Activated CD8-positive, alpha-beta memory T cell treated with anti-CD3 and anti-CD28 coated beads for 36 hours (primary cell): ENCODE data around the gene CTDNEP1. TPM values are rescaled to one million over a fixed set of nuclear protein-coding genes. Genes with fewer than 3 reads are reported as not detected.

Source experiments
- total RNA-seq, 2 experiments: library from RNA; stranded (reverse); gene quantifications; one replicate each; pipeline ENCODE4 v1.2.3, GENCODE V29; 2021

Gene CTDNEP1
- total RNA-seq, 2 experiments from 2014 or later: 202 to 207 TPM

Other genes with a start within 250 kb of the CTDNEP1 start
- 100 to 1,000 TPM; 143 to 144 TPM for gene RNASEK, start 239.1 kb downstream of the CTDNEP1 start, total RNA-seq
- 1 to 10 TPM in 1 of 2 experiments, under 1 TPM in 1; 0.86 to 1.0 TPM for gene BCL6B, start 228.7 kb downstream of the CTDNEP1 start, total RNA-seq
- gene SLC16A13, start 215.7 kb downstream of the CTDNEP1 start, total RNA-seq: 10 to 100 TPM; 10.1 to 10.5 TPM
- gene SLC16A11, start 207.6 kb downstream of the CTDNEP1 start, total RNA-seq: 1 to 10 TPM; 1.9 to 2.3 TPM
- not detected for gene CLEC10A, start 171.5 kb downstream of the CTDNEP1 start, total RNA-seq
- gene ASGR2, start 136.9 kb downstream of the CTDNEP1 start, total RNA-seq: not detected
- gene ASGR1, start 72.4 kb downstream of the CTDNEP1 start, total RNA-seq: 1 to 10 TPM in 1 of 2 experiments, under 1 TPM in 1; 0.65 to 1.3 TPM
- 1 to 10 TPM; 4.5 to 4.6 TPM for gene DLG4, start 31.9 kb downstream of the CTDNEP1 start, total RNA-seq
- 100 to 1,000 TPM; 254 to 269 TPM for gene ACADVL, start 31.8 kb downstream of the CTDNEP1 start, total RNA-seq
- 10 to 100 TPM; 64.4 to 68.9 TPM for gene DVL2, start 17.2 kb downstream of the CTDNEP1 start, total RNA-seq
- 10 to 100 TPM; 40.7 to 43.7 TPM for gene PHF23, start 12.3 kb downstream of the CTDNEP1 start, total RNA-seq
- 100 to 1,000 TPM; 131 to 135 TPM for gene GABARAP, start 9.3 kb downstream of the CTDNEP1 start, total RNA-seq
- gene ELP5, start 481 bp upstream of the CTDNEP1 start, total RNA-seq: 100 to 1,000 TPM; 107 to 110 TPM
- 1 to 10 TPM; 1.2 to 1.5 TPM for gene CLDN7, start 10.7 kb upstream of the CTDNEP1 start, total RNA-seq
- under 1 TPM; 0.11 to 0.34 TPM for gene SLC2A4, start 30.0 kb upstream of the CTDNEP1 start, total RNA-seq
- gene YBX2, start 42.9 kb upstream of the CTDNEP1 start, total RNA-seq: under 1 TPM; 0.10 to 0.55 TPM
- gene EIF5A, start 55.9 kb upstream of the CTDNEP1 start, total RNA-seq: 1,000 to 10,000 TPM; 1,619 to 1,670 TPM
- gene GPS2, start 63.6 kb upstream of the CTDNEP1 start, total RNA-seq: 10 to 100 TPM; 68.8 to 69.5 TPM
- 10 to 100 TPM; 59.2 to 59.4 TPM for gene NEURL4, start 77.6 kb upstream of the CTDNEP1 start, total RNA-seq
- 100 to 1,000 TPM; 234 to 241 TPM for gene ACAP1, start 84.8 kb upstream of the CTDNEP1 start, total RNA-seq
- 1 to 10 TPM; 6.4 to 7.2 TPM for gene KCTD11, start 100.4 kb upstream of the CTDNEP1 start, total RNA-seq
- gene TMEM95, start 103.4 kb upstream of the CTDNEP1 start, total RNA-seq: not detected
- gene TNK1, start 129.4 kb upstream of the CTDNEP1 start, total RNA-seq: 1 to 10 TPM; 4.6 to 5.6 TPM
- gene PLSCR3, start 142.8 kb upstream of the CTDNEP1 start, total RNA-seq: 10 to 100 TPM; 70.8 to 74.4 TPM
- gene TMEM256, start 152.4 kb upstream of the CTDNEP1 start, total RNA-seq: 10 to 100 TPM; 50.1 to 51.6 TPM
- 1 to 10 TPM; 6.6 to 7.9 TPM for gene NLGN2, start 156.1 kb upstream of the CTDNEP1 start, total RNA-seq
- not detected for gene SPEM1, start 168.6 kb upstream of the CTDNEP1 start, total RNA-seq
- gene SPEM2, start 173.9 kb upstream of the CTDNEP1 start, total RNA-seq: not detected
- not detected for gene SPEM3, start 177.1 kb upstream of the CTDNEP1 start, total RNA-seq
- gene TMEM102, start 183.7 kb upstream of the CTDNEP1 start, total RNA-seq: 10 to 100 TPM; 11.2 to 12.6 TPM
- gene FGF11, start 187.8 kb upstream of the CTDNEP1 start, total RNA-seq: 1 to 10 TPM; 2.0 to 2.1 TPM
- 1 to 10 TPM; 7.2 to 7.8 TPM for gene CHRNB1, start 193.3 kb upstream of the CTDNEP1 start, total RNA-seq
- gene ZBTB4, start 227.9 kb upstream of the CTDNEP1 start, total RNA-seq: 10 to 100 TPM; 17.6 to 17.7 TPM
- gene SLC35G6, start 229.7 kb upstream of the CTDNEP1 start, total RNA-seq: not detected
- 100 to 1,000 TPM; 195 to 198 TPM for gene POLR2A, start 232.6 kb upstream of the CTDNEP1 start, total RNA-seq